HepG2 (cell line): ENCODE results near the gene MOB3C.

Experiments used
- AHR ChIP-seq: IDR thresholded peaks from 2 replicates; pipeline ENCODE4 v1.6.1; 2018; ENCODE audit warnings: missing genetic modification reagents, missing compliant biosample characterization
- ARNTL ChIP-seq: sonication (generic); formaldehyde crosslinking; IDR thresholded peaks from 2 replicates; pipeline ENCODE4 v1.4.0; 2020; ENCODE audit warnings: mild to moderate bottlenecking, missing genetic modification reagents
- CEBPB ChIP-seq: IDR thresholded peaks from 2 replicates; pipeline ENCODE4 v1.6.1; 2011; ENCODE audit warnings: low read depth, low read length, improper control_type of control experiment, borderline replicate concordance
- CTCF ChIP-seq: sonication (generic); formaldehyde crosslinking; IDR thresholded peaks from 2 replicates; pipeline ENCODE4 v1.5.0; 2020; ENCODE audit warnings: mild to moderate bottlenecking, missing genetic modification reagents, moderate library complexity
- ETS1 ChIP-seq: sonication (generic); formaldehyde crosslinking; IDR thresholded peaks from 2 replicates; pipeline ENCODE4 v1.4.0; 2020; ENCODE audit warnings: missing genetic modification reagents
- HMGXB3 ChIP-seq: sonication (generic); formaldehyde crosslinking; IDR thresholded peaks from 2 replicates; pipeline ENCODE4 v1.4.0; 2020; ENCODE audit warnings: missing genetic modification reagents, borderline replicate concordance
- IKZF5 ChIP-seq: IDR thresholded peaks from 2 replicates; pipeline ENCODE4 v1.6.1; 2018; ENCODE audit warnings: missing genetic modification reagents, mild to moderate bottlenecking, missing compliant biosample characterization
- JUNB ChIP-seq: sonication (generic); formaldehyde crosslinking; IDR thresholded peaks from 2 replicates; pipeline ENCODE4 v1.8.0; 2022; ENCODE audit warnings: missing genetic modification reagents, mild to moderate bottlenecking, borderline replicate concordance
- NR3C1 ChIP-seq: sonication (generic); formaldehyde crosslinking; IDR thresholded peaks from 2 replicates; pipeline ENCODE4 v1.4.0; 2020; ENCODE audit warnings: missing genetic modification reagents
- POLR2AphosphoS5 ChIP-seq: IDR thresholded peaks from 2 replicates; pipeline ENCODE4 v1.6.1; 2012; ENCODE audit warnings: low read depth, low read length
- RBFOX2 ChIP-seq: fragments of 200-400 bp; formaldehyde crosslinking; IDR thresholded peaks from 2 replicates; pipeline ENCODE4 v1.6.1; 2017; ENCODE audit warnings: low read depth, mild to moderate bottlenecking, low read length
- TFAP4 ChIP-seq: sonication (generic); IDR thresholded peaks from 2 replicates; pipeline ENCODE4 v1.6.1; 2016; ENCODE audit warnings: low read depth, borderline replicate concordance

GRCh38 chr1:46585312-46585938, 31.2 kb downstream of the MOB3C start:
- no peak for TF ChIP-seq IKZF5 (CRISPR knock-in tag)
- TF ChIP-seq AHR = no peak
- TF ChIP-seq POLR2AphosphoS5 = no peak
- no peak for TF ChIP-seq RBFOX2
- no peak for TF ChIP-seq CEBPB
- no peak for TF ChIP-seq ETS1 (CRISPR knock-in tag)
- TF ChIP-seq HMGXB3 (CRISPR knock-in tag) = no peak
- TF ChIP-seq ARNTL = no peak
- no peak for TF ChIP-seq NR3C1 (CRISPR knock-in tag)
- TF ChIP-seq TFAP4 = no peak
- TF ChIP-seq JUNB = no peak
- no peak for TF ChIP-seq CTCF
